ENCODE results near the gene ULBP1.

DNA sequence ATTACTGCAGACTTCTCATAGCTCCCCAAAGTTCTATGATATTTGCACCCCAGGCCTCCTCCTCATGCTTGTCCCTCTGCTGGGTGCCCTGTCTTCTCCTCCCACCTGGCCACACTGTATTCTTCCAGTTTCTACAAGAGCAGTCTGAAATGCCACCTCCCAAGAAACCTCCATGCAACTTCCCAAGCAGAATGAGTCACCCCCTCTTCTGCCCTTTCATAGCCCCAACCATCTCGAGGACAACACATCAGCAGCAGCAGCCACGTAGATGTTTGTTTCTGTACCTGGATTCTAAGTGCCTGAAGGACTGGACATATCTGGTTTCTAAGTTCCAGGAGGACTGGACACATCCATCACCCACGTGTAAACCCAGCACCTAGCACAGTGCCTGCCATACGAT is 28.5 kb upstream of the ULBP1 start:
- TF ChIP-seq EZH2 (IDR thresholded peaks at IDR 0.05; ENCODE audit: borderline replicate concordance) (no peak), EZH2phosphoT487 (IDR thresholded peaks at IDR 0.05; ENCODE audit: low read depth, severe bottlenecking, unreplicated experiment) (no peak)
- TF ChIP-seq, protein P1, sequence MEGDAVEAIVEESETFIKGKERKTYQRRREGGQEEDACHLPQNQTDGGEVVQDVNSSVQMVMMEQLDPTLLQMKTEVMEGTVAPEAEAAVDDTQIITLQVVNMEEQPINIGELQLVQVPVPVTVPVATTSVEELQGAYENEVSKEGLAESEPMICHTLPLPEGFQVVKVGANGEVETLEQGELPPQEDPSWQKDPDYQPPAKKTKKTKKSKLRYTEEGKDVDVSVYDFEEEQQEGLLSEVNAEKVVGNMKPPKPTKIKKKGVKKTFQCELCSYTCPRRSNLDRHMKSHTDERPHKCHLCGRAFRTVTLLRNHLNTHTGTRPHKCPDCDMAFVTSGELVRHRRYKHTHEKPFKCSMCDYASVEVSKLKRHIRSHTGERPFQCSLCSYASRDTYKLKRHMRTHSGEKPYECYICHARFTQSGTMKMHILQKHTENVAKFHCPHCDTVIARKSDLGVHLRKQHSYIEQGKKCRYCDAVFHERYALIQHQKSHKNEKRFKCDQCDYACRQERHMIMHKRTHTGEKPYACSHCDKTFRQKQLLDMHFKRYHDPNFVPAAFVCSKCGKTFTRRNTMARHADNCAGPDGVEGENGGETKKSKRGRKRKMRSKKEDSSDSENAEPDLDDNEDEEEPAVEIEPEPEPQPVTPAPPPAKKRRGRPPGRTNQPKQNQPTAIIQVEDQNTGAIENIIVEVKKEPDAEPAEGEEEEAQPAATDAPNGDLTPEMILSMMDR (IDR thresholded peaks at IDR 0.05; ENCODE audit: poor library complexity) = no peak

Measured in hepatocyte (in vitro differentiated cells).